ENCODE measurements around the gene SOS1. TPM values are rescaled to one million over a fixed set of nuclear protein-coding genes. Genes with fewer than 3 reads are reported as not detected.
A peak's percentile ranks its signal among the peaks of the same experiment; 100 is the strongest.

Gene SOS1
- total and polyA plus RNA-seq, 2 of the 13 experiments (the other 11 are each of a cell fraction or from before 2014, with no cell fraction given) = 20.8 to 60.4 TPM

DNA sequence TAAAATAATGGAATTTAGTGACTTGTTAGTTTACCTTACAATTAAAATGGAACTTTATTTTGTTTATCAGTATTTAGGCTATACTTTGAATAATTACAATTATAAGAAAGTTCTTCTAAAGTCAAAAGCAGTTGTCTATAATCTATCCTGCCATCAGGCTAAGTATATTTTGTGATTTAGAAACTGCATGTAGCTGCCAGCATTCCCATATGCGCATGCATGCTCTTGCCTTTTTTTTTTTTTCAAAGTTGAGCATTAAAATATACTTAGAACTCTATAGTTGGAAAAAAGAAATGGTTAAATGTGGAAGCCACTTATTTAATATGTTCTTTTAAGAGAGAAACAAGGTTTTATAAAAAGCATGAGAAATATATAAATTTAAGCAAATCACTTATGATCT, 132.1 kb downstream of the SOS1 start:
- 0 out of 2 replicates have a peak, but pooled peaks have one; percentile 16 for TF ChIP-seq HNF1A (IDR thresholded peaks at IDR 0.05; ENCODE audit: low read depth)
- TF ChIP-seq HNF1A (CRISPR knock-in tag; IDR thresholded peaks at IDR 0.05; ENCODE audit: borderline replicate concordance) = no peak
- TF ChIP-seq RBFOX2 (IDR thresholded peaks at IDR 0.05; ENCODE audit: low read depth, low read length) = no peak
- ChIA-PET POLR2A (no interaction called here), CTCF (ENCODE audit: low intra/inter-chr PET ratio, low total read pairs) (no interaction called here)
- Histone ChIP-seq H4K20me1 (ENCODE audit: insufficient read depth, low read length) (no peaks in the 10 kb centered on the region), H3K9ac (ENCODE audit: insufficient read depth, low read depth, low read length) (no peak overlapping the region), H3K9me3 (ENCODE audit: low read length) (no peaks in the 10 kb centered on the region), H3K4me2 (ENCODE audit: low read depth, low read length) (no peak overlapping the region), H3K27me3 (ENCODE audit: control insufficient read depth in 1 of 2, insufficient read depth in 2 of 2, low read length in 2 of 2) (no peaks in the 10 kb centered on the region), H3K79me2 (ENCODE audit: insufficient read depth, low read length) (no peaks in the 10 kb centered on the region), H3K27ac (ENCODE audit: extremely low read length, insufficient read depth, low read length) (no peak overlapping the region), H3K36me3 (replicated peaks in 1 of 2; ENCODE audit: control insufficient read depth in 1 of 2, insufficient read depth in 2 of 2, low read length in 2 of 2) (peaks cover 5 to 48% of the 10 kb centered on the region in 2 experiments), H3K4me1 (ENCODE audit: insufficient read depth, low read length) (peaks cover 2% of the 10 kb centered on the region), H3K4me3 (replicated peaks in 1 of 3; ENCODE audit: insufficient read depth in 1 of 3, low read depth in 2 of 3, low read length in 3 of 3) (no peak overlapping the region), H2AFZ (ENCODE audit: low read length) (no peak overlapping the region)
- ATAC-seq (no peak), DNase-seq (ENCODE audit: low spot score) (no peak), FAIRE-seq (no peak)
- WGBS (ENCODE audit: low lambda C conversion rate) = 98% methylated on average over 1 of the region's 1 CpG
- intact Hi-C loops (cut with micrococcal nuclease; ENCODE audit: unreplicated experiment) (no loop called here), in situ Hi-C loops (cut with HindIII; ENCODE audit: extremely low pct_ligation_motif_present, low pct_unique_long_range_greater_than_20kb) (no loop called here)
- BruUV-seq (replicated peaks) = no TSS peak

DNA sequence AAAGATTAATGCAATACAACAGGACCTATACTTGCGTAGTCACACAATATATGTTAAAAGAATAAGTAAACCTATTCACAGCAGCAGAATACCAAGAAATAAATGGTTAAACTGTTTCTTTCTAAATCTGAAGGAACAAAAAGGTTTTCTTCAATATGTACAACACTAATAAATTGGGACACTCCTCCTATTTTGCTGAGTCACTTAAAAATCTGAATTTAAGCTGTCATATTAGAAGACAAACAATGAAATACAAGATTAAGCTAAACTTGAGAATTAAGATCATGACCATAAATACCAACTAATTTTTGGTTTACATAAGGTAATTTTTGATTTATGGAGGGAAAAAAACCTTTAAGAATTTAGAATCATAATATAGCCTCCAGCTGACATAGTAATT, 138.4 kb downstream of the SOS1 start:
- Histone ChIP-seq H3K27ac (ENCODE audit: extremely low read length, insufficient read depth, low read length) (peak overlapping the region; percentile 98), H4K20me1 (ENCODE audit: insufficient read depth, low read length) (no peaks in the 10 kb centered on the region), H3K36me3 (replicated peaks in 1 of 2; ENCODE audit: control insufficient read depth in 1 of 2, insufficient read depth in 2 of 2, low read length in 2 of 2) (peaks cover 2 to 25% of the 10 kb centered on the region in 2 experiments), H3K27me3 (ENCODE audit: control insufficient read depth in 1 of 2, insufficient read depth in 2 of 2, low read length in 2 of 2) (no peaks in the 10 kb centered on the region), H3K9me3 (ENCODE audit: low read length) (no peaks in the 10 kb centered on the region), H3K4me3 (replicated peaks in 1 of 3; ENCODE audit: insufficient read depth in 1 of 3, low read depth in 2 of 3, low read length in 3 of 3) (no peak overlapping the region), H3K79me2 (ENCODE audit: insufficient read depth, low read length) (no peaks in the 10 kb centered on the region), H3K4me2 (ENCODE audit: low read depth, low read length) (no peak overlapping the region), H3K4me1 (ENCODE audit: insufficient read depth, low read length) (peaks cover 58% of the 10 kb centered on the region), H3K9ac (ENCODE audit: insufficient read depth, low read depth, low read length) (no peak overlapping the region; the same call in 1 of the 2 replicates), H2AFZ (ENCODE audit: low read length) (no peak overlapping the region)
- 98% methylated on average over 1 of the region's 1 CpG for WGBS (ENCODE audit: low lambda C conversion rate)
- in situ Hi-C loops (cut with HindIII; ENCODE audit: extremely low pct_ligation_motif_present, low pct_unique_long_range_greater_than_20kb) = loop anchor here (5.0 kb wide), 1 partner anchor 35 kb away; no protein-coding TSS in a partner anchor
- ChIA-PET POLR2A (interaction anchor here (1.4 kb wide), 1 partner anchor 35 kb away, joined by 5 read pairs; no protein-coding TSS in a partner anchor), CTCF (ENCODE audit: low intra/inter-chr PET ratio, low total read pairs) (no interaction called here)
- DNase-seq (ENCODE audit: low spot score) (no peak), ATAC-seq (no peak), FAIRE-seq (no peak)
- no TSS peak for BruUV-seq (replicated peaks)
- intact Hi-C loops (cut with micrococcal nuclease; ENCODE audit: unreplicated experiment) = no loop called here
- TF ChIP-seq NFRKB (IDR thresholded peaks at IDR 0.05) (no peak), NFE2L2 (IDR thresholded peaks at IDR 0.05; ENCODE audit: low read length) (peak; percentile 99), CCDC6 (CRISPR knock-in tag; IDR thresholded peaks at IDR 0.05) (no peak), FOXA3 (CRISPR knock-in tag; IDR thresholded peaks at IDR 0.05) (no peak), SNAI1 (CRISPR knock-in tag; IDR thresholded peaks at IDR 0.05; ENCODE audit: borderline replicate concordance) (no peak), MAFK (conservative IDR thresholded peaks at IDR 0.05 in 1 of 2, IDR thresholded peaks at IDR 0.05 in 1 of 2; ENCODE audit: low read length in 2 of 2) (peak; percentile 97 to 98), ZNF644 (CRISPR knock-in tag; IDR thresholded peaks at IDR 0.05; ENCODE audit: low read depth) (no peak), HHEX (CRISPR knock-in tag; IDR thresholded peaks at IDR 0.05) (no peak), ZNF317 (CRISPR knock-in tag; IDR thresholded peaks at IDR 0.05) (no peak), SAFB2 (CRISPR knock-in tag; IDR thresholded peaks at IDR 0.05; ENCODE audit: borderline replicate concordance, low read depth) (no peak), MAFF (IDR thresholded peaks at IDR 0.05; ENCODE audit: low read depth, low read length) (peak; percentile 96)

All from HepG2 (cell line).